Measurements from ENCODE around the gene PTTG2.

The PTTG2 gene

DNA sequence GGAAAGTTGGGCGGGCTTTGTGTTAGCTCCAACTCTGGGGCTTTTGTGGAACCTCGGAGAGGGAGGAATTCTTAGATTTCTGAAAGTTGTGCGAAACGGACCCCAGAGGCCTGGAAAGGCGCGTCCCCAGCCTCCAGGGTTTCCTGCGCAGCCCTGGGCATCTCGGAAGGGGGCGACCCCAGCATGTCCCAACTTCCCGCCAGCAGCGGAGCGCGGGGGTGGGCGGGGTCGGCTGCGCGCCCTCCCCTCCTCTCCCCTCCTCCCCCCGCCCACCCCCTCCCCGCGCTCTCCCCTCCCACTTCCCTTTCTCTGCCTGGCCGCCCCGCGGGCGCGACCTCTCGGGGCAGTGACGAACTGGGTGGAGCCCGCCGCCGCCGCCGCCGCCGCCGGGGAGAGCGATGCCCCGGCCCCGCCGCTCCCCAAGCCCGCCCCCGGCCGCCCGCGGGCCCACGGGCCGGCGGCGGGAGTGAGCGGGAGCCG is 16.8 kb downstream of the PTTG2 start:
- H3K4me3 ChIP-seq (ENCODE audit: control insufficient read depth, low read depth, low read length) = peak overlapping the region; percentile 57
- no peak for DNase-seq (ENCODE audit: low read depth)
- TF ChIP-seq, protein P1, sequence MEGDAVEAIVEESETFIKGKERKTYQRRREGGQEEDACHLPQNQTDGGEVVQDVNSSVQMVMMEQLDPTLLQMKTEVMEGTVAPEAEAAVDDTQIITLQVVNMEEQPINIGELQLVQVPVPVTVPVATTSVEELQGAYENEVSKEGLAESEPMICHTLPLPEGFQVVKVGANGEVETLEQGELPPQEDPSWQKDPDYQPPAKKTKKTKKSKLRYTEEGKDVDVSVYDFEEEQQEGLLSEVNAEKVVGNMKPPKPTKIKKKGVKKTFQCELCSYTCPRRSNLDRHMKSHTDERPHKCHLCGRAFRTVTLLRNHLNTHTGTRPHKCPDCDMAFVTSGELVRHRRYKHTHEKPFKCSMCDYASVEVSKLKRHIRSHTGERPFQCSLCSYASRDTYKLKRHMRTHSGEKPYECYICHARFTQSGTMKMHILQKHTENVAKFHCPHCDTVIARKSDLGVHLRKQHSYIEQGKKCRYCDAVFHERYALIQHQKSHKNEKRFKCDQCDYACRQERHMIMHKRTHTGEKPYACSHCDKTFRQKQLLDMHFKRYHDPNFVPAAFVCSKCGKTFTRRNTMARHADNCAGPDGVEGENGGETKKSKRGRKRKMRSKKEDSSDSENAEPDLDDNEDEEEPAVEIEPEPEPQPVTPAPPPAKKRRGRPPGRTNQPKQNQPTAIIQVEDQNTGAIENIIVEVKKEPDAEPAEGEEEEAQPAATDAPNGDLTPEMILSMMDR (IDR thresholded peaks at IDR 0.05; ENCODE audit: control insufficient read depth, insufficient read depth, low read depth, low read length, missing control alignments) = no peak

DNA sequence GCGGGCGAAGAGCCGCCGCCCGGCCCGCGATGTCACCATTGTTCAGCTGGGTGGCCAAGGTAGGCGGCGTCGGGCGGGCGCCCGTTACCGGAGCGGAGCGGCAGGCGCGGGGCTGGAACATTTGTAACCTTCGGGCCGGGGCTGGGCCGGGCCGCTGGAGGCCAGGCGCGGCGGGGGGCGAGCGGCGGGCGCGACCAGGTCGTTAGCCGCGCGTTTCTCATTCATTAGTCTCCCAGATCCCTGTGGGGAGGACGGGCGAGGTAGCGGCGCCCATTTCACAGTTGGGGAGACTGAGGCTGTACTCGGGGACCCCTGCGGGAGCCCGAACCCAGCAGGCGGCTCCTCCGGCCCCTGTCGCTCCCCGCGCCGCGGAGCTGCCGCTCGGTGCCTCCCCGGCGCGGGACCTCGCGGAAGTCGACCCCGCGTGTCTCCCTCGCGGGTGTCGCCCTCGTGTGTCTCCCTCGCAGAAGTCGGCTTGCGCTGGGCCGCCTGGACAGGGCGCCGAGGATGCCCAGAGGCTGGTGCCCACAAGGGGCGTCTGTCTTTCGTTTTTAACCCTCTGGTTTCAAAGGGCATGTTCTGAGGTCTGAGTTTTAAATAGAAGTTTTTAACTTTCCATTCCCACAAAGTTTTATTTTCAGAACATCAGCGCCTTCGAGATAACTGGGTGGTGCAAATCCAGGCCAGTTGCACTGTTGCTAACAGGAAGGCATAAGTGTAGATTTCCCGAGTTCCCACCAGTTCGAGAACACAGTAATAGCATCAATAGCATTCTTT is 17.5 kb downstream of the PTTG2 start:
- peak overlapping the region; percentile 57 for H3K4me3 ChIP-seq (ENCODE audit: control insufficient read depth, low read depth, low read length)
- peak; percentile 11 for DNase-seq (ENCODE audit: low read depth)
- TF ChIP-seq, protein P1 (IDR thresholded peaks at IDR 0.05; ENCODE audit: control insufficient read depth, insufficient read depth, low read depth, low read length, missing control alignments) = peak; percentile 63

DNA sequence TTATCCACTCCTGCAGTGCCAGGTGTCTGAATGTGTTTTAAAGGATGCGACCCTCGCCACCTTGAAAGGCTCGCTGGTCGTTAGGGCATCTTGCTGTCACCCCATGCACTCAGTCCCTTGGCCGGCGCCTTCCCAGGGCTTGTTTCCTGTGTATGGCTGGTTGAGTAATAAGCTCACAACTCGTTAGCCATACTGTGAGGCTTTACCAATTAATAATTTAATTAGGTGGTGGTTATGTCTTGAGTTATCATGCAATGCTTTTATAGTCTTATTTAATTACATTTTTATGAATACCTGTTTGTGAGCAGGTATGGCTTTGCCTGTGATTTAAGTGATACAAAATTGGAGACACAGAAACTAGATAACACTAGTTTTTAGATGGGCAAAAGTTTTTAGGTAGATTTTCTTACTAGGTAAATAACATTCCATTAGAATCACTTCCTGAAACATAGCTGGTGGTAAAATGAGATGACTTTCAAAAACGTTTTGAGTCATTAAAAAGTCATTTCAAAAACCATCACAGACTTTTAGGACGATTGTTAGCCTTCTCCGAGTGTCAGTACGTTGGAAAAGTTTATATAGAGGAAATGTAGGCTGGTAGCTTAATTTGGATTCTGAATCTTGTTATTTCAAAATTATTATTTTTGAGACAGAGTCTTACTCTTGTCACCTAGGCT is 18.2 kb downstream of the PTTG2 start:
- TF ChIP-seq, protein P1 (IDR thresholded peaks at IDR 0.05; ENCODE audit: control insufficient read depth, insufficient read depth, low read depth, low read length, missing control alignments) = no peak
- H3K4me3 ChIP-seq (ENCODE audit: control insufficient read depth, low read depth, low read length) = peak overlapping the region; percentile 57
- DNase-seq (ENCODE audit: low read depth) = no peak

DNA sequence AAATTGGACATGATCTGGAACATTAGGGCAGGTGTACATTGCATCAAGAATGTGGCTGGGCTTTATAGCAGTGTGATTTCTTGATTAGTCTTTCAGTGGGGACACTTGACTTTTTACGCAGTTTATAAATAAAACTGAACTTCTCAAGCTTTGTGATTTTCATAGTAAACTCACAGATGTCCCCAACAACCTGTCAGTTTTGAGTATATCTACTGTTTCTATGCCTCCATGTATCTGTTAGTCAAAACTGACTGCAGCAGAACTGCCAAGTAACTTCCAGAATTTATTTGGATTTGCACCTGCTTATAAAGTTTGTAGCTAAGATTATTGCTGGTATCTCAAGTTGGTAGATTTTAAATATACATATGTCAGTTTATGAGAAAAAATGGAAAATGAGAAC is 20.0 kb downstream of the PTTG2 start:
- TF ChIP-seq, protein P1 (IDR thresholded peaks at IDR 0.05; ENCODE audit: control insufficient read depth, insufficient read depth, low read depth, low read length, missing control alignments) = no peak

DNA sequence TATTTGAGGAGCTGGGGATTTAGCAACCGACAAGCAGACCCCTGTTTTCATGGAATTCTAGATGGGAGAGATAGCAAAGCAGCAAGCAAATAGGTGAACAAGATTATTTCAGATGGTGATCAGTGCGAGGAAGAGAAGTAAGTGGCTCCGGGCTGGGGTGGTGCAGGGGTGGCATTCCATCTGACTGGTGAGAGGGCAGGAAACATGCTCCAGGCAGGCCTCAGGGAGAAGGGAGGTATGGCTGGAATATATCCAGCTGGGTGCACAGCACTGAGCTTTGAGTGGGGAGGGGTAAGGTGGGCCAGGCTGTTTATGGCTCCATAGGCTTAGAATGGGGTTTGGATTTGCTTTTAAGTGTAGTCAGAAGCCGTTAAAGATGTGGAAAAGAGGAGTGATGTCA is 21.2 kb downstream of the PTTG2 start:
- H3K4me3 ChIP-seq (ENCODE audit: control insufficient read depth, low read depth, low read length) = no peak overlapping the region
- DNase-seq (ENCODE audit: low read depth) = no peak
- TF ChIP-seq, protein P1 (IDR thresholded peaks at IDR 0.05; ENCODE audit: control insufficient read depth, insufficient read depth, low read depth, low read length, missing control alignments) = no peak

More for the DNA sequence above, 20.0 kb downstream of the PTTG2 start:
- DNase-seq (ENCODE audit: low read depth) = no peak
- H3K4me3 ChIP-seq (ENCODE audit: control insufficient read depth, low read depth, low read length) = no peak overlapping the region

DNA sequence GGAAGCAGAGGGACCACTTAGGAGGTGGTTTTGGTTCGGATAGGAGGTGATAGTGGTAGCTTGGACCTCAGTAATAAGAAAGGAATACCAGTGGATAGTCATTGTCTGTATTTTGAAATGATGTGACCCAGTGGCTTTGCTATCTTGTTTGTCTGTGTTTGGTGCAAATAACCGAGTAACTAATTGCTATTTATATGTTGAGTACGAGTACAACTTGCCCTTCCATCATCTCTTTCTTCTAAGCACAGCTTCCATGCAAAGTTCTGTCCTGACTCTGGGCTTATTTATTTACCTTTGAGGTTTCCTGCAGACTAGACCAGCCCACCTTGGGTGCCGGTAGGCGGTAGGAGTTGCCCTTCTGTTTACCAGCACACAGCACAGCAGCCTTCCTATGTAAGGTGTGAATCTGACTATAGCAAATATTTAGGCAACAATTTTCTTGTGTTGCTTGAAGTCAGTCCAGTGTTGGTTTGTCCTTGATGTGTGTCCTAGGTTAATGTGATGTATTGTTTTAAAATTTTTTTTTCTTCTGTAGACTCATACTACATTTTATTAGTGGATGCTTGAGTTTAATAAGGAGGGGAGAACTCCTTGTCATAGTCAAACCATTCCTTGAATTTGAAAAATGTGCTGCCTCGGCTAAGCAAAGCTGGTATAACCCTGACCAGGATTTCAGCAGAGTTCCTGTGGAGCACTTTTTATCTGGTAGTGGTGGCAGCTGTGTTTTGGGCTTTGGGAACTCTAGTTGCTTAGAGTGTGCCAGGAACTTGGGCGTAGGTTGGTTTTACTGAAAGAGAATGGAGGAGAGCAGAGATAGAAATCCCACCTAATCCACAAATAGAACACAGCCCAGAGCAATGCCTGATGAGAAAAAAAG is 21.9 kb downstream of the PTTG2 start:
- DNase-seq (ENCODE audit: low read depth) = peak; percentile 17
- TF ChIP-seq, protein P1 (IDR thresholded peaks at IDR 0.05; ENCODE audit: control insufficient read depth, insufficient read depth, low read depth, low read length, missing control alignments) = no peak
- H3K4me3 ChIP-seq (ENCODE audit: control insufficient read depth, low read depth, low read length) = no peak overlapping the region

Measured in AG09309 (cell line).